NCI-H526 treated with DMSO at 0.1 percent for 48 hours (cell line): ENCODE measurements around the gene RASSF3.

ENCODE experiments used
- DNase-seq: peaks from one replicate; lab custom pipeline; 2025; lab: John Stamatoyannopoulos, UW

Gene RASSF3

DNA sequence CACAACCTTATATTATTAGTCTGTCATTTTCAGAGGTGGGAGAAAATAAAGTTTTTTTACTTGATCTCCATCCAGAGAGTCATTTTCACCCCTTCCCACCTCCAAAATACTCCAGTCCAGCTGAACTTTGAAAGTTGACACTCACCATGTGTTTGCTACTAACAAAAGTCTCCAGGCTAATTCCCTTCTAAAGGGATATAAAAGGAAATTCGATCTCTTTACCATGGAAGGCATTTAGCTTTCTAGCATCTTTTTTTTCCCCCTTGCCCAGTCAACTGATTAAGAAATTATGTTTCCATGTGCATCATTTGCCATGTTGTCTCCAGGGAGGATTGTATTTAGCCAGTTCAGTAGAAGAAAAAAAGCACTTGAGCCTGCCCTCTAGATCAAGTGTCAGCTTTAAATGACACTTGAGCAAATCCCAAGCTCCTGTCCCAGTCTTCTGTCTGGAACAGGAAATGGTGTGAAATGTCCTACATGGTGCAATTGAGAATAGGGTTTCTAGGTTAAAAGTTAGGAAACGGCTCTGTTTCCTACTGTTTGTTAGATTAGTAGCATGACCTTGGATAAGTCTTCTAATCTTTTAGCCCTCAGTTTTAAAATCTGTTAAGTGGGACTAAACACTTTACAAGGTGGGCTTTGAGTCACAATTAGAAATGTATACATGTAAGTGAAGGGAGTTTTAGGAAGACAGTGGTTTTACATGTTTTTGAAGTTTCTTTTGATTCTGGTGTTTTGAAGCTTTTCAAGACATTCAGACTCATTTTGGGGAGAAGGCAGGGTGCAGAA is 81.7 kb downstream of the RASSF3 start:
- DNase-seq: no peak

GRCh38 chr12:64694130-64695040 is 84.1 kb downstream of the RASSF3 start:
- DNase-seq: no peak

GRCh38 chr12:64695550-64695949 is 85.3 kb downstream of the RASSF3 start:
- no peak for DNase-seq

GRCh38 chr12:64696080-64696741 is 85.9 kb downstream of the RASSF3 start:
- no peak for DNase-seq

GRCh38 chr12:64699504-64700115 is 89.3 kb downstream of the RASSF3 start:
- no peak for DNase-seq

DNA sequence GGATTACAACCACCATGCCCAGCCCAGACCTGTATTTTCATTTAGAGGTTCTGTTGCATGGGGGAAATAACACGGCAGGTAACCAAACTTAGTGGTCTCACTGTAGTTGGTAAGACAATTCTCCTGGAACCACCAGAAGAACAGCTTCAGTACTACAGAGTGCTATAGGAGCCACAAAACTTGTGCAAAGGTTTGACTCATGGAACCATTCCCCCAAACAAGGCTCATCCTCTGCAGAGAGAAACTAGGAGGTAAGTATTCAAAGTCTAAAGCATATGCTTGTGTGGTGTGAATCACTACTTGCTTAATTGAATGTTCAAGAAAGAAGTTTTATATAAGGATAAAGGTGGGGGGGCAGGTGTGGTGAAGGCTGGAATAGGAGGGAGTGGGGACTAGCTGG is 90.2 kb downstream of the RASSF3 start:
- no peak for DNase-seq

- no peak for DNase-seq
Observed at GRCh38 chr12:64701283-64701682, 91.0 kb downstream of the RASSF3 start.

- DNase-seq: no peak
Observed at GRCh38 chr12:64706306-64706705, 96.0 kb downstream of the RASSF3 start.

DNA sequence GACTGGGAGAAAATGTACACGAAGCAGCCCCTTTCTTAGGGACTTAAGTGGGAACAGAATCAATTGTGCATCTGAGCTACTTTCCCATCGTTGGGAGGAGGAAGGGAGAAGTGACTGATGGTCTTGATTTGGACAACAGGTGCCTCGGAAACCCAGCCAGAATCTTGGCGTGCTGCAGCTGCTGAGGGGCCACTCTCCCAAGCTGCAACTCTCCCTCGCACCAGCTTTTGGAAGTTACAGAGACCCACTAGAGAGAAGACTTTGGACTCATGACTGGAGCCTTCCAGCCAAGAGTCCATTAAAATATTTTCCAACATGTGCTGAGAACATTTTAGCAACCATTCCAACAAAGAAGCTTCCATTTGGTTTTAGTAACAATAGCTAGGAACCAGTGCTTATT is 96.6 kb downstream of the RASSF3 start:
- DNase-seq: no peak

- DNase-seq: no peak
Observed at GRCh38 chr12:64707362-64707761, 97.1 kb downstream of the RASSF3 start.

GRCh38 chr12:64707926-64708325 is 97.6 kb downstream of the RASSF3 start:
- DNase-seq: no peak

DNA sequence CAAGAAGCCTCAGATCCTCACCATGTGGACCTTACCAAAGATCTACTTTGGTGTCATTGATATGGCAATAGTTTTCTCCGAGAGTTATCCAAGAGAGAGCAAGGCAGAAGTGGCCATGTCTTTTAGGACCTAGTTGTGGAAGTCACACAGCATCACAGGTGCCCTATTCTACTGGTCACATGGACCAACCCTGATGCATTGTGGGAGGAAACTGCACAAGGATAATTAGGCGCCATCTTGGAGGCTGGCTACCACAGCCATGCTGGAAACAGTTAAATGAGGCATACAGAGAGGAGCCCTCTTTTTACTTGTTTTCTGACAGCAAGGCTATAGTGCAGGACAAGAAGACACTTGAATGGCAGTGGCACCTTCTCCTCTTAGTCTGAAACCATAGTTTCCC is 99.1 kb downstream of the RASSF3 start:
- no peak for DNase-seq

GRCh38 chr12:64713376-64713775 is 103.1 kb downstream of the RASSF3 start:
- no peak for DNase-seq

GRCh38 chr12:64714551-64714968 is 104.3 kb downstream of the RASSF3 start:
- DNase-seq: no peak

DNA sequence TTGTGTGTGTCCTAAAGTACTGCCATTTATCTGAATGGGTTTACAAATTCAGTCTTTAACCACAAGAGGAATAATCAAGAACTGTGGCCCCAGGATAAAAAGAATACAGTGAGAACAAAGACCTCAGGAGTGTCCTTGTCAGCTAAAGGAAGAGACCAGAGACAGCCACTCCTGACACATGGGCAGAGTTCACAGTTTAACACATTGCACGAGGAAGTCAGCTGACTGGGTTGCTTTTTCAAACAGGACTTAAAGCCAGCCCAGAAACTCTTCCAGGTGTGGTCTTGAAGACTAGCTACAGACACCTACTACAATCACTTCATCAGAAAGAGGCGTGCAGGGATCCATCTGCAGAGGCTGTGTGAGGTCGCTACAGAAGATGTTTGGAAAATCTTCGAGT is 106.1 kb downstream of the RASSF3 start:
- no peak for DNase-seq

DNA sequence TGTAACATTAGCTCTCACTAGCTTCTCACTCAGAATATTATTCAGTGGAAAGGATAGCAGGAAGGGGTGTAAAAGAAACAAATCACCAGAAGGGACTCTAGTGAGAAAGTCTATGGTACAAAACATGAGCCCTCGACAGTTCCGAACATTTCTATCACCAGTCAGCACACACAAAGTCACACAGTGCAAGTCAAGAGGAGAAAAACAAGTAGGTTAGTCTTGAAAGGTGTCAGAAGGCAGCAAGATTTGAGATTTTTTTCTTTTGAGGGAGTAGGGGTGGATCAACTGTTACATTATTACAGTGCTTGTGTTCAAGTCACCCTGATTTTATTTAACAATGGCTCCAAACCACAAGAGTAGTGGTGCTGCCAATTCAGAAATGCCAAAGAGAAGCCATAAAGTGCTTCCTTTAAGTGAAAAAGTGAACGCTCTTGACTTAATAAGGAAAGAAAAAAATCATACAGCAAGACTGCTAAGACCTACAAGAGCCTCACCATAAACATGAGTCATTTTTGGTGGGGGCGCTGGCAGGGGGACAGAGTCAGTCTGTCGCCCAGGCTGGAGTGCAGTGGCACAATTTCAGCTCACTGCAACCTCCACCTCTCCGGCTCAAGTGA is 106.7 kb downstream of the RASSF3 start:
- no peak for DNase-seq

DNA sequence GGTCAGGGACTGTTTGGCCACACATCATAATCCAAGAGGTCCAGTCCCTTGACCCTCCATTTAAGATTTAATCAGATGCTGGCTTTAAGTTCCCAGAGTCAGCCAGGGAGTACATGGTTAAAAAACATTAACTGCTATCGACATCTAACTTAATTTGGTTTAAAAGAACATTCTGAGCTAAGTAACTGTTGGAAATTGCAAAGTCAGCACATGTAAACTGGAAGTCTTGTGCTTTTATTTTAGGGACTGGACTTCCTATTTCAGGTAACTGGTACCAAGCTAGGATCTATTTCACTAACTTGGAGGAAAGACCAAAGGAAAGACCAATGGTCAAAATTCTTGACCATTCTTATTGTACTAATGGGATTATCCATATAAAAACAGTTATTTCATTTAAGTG is 108.4 kb downstream of the RASSF3 start:
- no peak for DNase-seq

DNA sequence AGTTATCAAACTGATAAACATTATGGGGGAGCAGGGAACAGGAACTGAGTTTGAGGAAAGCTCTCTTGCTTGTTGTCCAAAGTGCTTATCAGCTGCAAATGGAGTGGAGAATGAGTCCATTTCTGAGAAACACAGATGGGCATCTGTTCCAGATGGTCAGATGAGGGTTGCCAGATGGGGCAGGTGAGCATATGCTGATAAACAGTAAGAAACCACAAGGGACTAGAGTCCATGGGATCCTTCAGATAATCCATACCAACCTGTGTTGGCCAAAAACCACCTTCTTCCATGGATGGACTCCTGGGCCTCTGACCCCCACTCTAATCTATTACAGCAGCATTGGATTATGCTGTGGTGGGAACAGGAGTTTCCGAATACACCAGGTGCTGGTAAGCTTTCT is 110.6 kb downstream of the RASSF3 start:
- DNase-seq: no peak

DNA sequence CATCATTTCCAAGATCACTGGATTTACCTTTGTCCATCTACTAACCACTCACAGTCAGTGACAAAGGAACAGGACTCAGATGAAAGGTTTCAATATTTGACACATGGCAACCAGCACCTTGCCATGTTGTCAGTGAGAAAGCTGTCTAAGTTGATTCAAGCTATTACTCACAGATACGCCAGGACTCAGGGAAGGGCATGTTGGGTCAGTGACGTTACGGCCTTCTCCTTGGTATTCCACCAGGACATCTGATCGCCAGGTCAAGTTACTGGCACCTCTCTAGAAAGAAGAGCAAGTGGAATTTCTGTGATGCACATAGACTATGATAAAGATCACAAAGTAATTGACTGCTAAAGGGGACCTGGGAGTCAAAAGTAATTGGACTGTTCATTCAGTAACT is 112.5 kb downstream of the RASSF3 start:
- no peak for DNase-seq

DNA sequence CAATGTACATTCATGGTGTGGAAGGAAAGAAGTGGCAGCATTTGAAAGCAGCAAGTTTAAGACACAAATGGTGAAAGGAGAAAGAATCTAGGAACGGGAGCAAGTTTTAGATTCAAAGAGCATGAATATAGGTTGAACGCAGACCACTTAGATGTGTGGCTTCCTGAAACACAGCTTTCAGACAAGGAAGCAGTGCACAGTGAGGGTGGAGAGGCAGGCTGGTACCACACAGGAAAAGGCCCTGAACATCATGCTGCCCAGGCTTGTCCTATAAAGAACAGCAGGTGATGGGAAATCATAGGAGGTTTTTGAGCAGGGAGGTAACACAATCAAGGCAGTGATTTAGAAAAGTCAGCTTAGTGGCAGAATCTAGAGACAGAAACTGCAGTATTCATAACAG is 113.3 kb downstream of the RASSF3 start:
- no peak for DNase-seq

DNA sequence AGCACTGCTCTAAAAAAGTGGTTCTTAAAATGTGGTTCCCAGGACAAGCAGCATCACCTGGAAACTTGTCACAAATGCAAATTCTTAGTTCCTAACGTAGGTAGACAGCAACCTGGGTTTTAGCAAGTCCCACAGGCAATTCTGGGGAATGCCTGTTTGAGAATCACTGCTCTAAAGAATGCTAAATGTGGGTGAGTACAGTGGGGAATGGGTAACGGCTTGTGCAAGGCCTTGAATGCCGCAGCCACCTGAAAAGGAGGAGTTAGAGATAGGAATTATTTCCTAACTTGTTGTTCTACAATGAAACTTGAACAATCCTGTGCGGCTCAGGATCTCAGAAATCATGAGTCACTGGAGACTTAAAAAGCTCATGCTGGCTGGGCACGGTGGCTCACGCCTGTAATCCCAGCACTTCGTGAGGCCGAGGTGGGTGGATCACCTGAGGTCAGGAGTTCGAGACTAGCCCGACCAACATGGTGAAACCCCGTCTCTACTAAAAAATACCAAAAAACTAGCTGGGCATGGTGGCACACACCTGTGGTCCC is 114.0 kb downstream of the RASSF3 start:
- no peak for DNase-seq
